Body of pancreas (tissue), 4 donors: Measurements from ENCODE around the gene UST. TPM values are rescaled to one million over a fixed set of nuclear protein-coding genes. Genes with fewer than 3 reads are reported as not detected.
"Not testable (repeated sequence)": the region's sequence is repeated elsewhere in the genome, so short reads cannot be mapped to it uniquely, and the experiment has no call there.

Experiments used
- ATAC-seq: fragments of 150-250 bp; one replicate; pipeline ENCODE4 v1.9.1; 2016
- DNase-seq, 4 donors: peaks; one replicate each; pipeline ENCODE4 v3.0.0-alpha.2; 2019
- H3K27ac ChIP-seq, 4 donors: fragments of 200-600 bp; sonication (generic); 1 replicate in 3 of 4; 2 replicates in 1 of 4; pipeline versions ENCODE4 v1.5.1 to v1.6.1; 2016 to 2019; ENCODE audit warnings: mild to moderate bottlenecking in 1 of 4, mixed read lengths in 1 of 4, moderate library complexity in 1 of 4
- H3K27me3 ChIP-seq, 2 donors: fragments of 200-600 bp; sonication (generic); one replicate each; pipeline ENCODE4 v1.6.0; 2016; ENCODE audit warnings: mild to moderate bottlenecking in 1 of 2
- H3K36me3 ChIP-seq, 2 donors: fragments of 200-600 bp; sonication (generic); replicated peaks in 1 of 2; 2 replicates each; pipeline ENCODE4 v1.5.1; 2016; ENCODE audit warnings: low read depth in 2 of 2; ENCODE audit not compliant: insufficient read depth in 1 of 2
- H3K4me1 ChIP-seq: fragments of 200-600 bp; sonication (generic); one replicate; pipeline ENCODE4 v1.6.0; 2016
- H3K4me3 ChIP-seq, 2 donors: fragments of 200-600 bp; sonication (generic); 1 replicate in 1 of 2; 2 replicates in 1 of 2; pipeline ENCODE4 v1.5.1; 2016 to 2019
- H3K9me3 ChIP-seq, 3 donors: fragments of 200-600 bp; sonication (generic); 1 replicate in 2 of 3; 2 replicates in 1 of 3; pipeline ENCODE4 v1.5.1; 2016
- POLR2A ChIP-seq, 3 donors: fragments of 450-650 bp; IDR thresholded peaks; one replicate each; pipeline ENCODE4 v1.6.1; 2016; ENCODE audit warnings: antibody characterized with exemption in 3 of 3, mild to moderate bottlenecking in 2 of 3
- WGBS, 2 donors: methylation state at CpG; one replicate each; pipeline ENCODE4 v1.1.5; 2017; 5-methylcytosine and 5-hydroxymethylcytosine counted together
- intact Hi-C: fragments of 100-400 bp; cut with DNase I; formaldehyde crosslinking; loops from one replicate; pipeline ENCODE4 v1.15.1; 2023
- total RNA-seq, 2 donors: library from RNA; depleted of rRNA; stranded (reverse); fragments of >200 nt; gene quantifications; one replicate each; pipeline ENCODE4 v1.1.0, GENCODE V29; 2016
- TF ChIP-seq, protein P1 (sequence below), 7 experiments: fragments of 450-650 bp in 4 of 7; fragments of 200-600 bp in 3 of 7; sonication (generic) in 3 of 7; IDR thresholded peaks; one replicate each; pipeline ENCODE4 v1.5.1; 2016 to 2019; ENCODE audit warnings: antibody characterized with exemption in 7 of 7

The UST gene
- total RNA-seq, 2 donors from 2014 or later = 11.4 to 28.3 TPM

DNA sequence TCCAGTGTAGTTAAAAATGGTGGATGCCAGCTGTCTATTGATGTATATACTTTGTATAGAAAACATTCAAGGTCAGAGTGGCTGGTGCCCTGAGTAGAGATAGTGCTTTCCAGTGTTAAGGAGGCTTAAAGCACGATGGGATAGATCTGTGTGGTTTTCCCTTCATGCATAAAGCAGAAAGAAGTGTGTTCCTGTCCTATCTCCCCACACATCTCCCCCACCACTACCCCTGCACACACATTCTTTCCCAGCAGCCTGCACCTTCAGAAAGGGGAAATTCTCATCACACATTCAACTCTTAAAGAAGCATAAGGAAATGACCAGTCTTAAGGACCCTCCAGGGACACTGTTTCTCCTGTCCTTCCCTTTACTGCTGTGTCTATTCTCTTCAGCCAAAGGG lies 349.0 kb downstream of the UST start:
- Histone ChIP-seq H3K27ac (no peak overlapping the region), H3K27me3 (no peaks in the 10 kb centered on the region), H3K4me1 (peaks cover 14% of the 10 kb centered on the region), H3K4me3 (no peak overlapping the region), H3K9me3 (no peaks in the 10 kb centered on the region), H3K36me3 (no peaks in the 10 kb centered on the region)
- ATAC-seq = no peak
- intact Hi-C loops = no loop called here
- TF ChIP-seq POLR2A (IDR thresholded peaks at IDR 0.05) = no peak
- TF ChIP-seq, protein P1, sequence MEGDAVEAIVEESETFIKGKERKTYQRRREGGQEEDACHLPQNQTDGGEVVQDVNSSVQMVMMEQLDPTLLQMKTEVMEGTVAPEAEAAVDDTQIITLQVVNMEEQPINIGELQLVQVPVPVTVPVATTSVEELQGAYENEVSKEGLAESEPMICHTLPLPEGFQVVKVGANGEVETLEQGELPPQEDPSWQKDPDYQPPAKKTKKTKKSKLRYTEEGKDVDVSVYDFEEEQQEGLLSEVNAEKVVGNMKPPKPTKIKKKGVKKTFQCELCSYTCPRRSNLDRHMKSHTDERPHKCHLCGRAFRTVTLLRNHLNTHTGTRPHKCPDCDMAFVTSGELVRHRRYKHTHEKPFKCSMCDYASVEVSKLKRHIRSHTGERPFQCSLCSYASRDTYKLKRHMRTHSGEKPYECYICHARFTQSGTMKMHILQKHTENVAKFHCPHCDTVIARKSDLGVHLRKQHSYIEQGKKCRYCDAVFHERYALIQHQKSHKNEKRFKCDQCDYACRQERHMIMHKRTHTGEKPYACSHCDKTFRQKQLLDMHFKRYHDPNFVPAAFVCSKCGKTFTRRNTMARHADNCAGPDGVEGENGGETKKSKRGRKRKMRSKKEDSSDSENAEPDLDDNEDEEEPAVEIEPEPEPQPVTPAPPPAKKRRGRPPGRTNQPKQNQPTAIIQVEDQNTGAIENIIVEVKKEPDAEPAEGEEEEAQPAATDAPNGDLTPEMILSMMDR (IDR thresholded peaks at IDR 0.05) = no peak
- WGBS, 2 donors = 13 to 42% methylated on average over 1 of the region's 1 CpG
- DNase-seq = no peak

DNA sequence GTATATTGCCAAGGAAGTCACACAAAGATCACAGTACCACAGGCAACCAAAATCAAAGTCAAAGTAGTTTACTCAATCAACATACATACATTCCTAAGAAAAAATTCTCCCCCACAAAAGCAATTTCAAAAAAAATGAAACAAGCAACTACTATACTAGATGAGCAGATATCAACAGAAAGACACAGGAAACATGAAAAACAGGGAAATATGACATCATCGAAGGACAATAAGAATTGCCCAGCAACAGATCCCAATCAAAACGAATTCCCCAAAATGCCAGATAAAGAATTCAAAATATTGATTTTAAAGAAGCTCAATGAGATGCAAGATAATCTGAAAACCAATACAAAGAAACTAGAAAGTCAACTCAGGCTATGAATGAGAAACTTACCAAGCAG lies 351.0 kb downstream of the UST start:
- Histone ChIP-seq H3K36me3 (no peaks in the 10 kb centered on the region), H3K4me1 (peaks cover 14% of the 10 kb centered on the region), H3K27me3 (no peaks in the 10 kb centered on the region), H3K4me3 (no peak overlapping the region), H3K9me3 (no peaks in the 10 kb centered on the region), H3K27ac (no peak overlapping the region)
- DNase-seq = no peak
- WGBS, 2 donors = 63 to 66% methylated on average over 2 of the region's 2 CpGs
- no peak for ATAC-seq
- TF ChIP-seq, protein P1 (IDR thresholded peaks at IDR 0.05) = no peak
- TF ChIP-seq POLR2A (IDR thresholded peaks at IDR 0.05) = no peak
- intact Hi-C loops = no loop called here

DNA sequence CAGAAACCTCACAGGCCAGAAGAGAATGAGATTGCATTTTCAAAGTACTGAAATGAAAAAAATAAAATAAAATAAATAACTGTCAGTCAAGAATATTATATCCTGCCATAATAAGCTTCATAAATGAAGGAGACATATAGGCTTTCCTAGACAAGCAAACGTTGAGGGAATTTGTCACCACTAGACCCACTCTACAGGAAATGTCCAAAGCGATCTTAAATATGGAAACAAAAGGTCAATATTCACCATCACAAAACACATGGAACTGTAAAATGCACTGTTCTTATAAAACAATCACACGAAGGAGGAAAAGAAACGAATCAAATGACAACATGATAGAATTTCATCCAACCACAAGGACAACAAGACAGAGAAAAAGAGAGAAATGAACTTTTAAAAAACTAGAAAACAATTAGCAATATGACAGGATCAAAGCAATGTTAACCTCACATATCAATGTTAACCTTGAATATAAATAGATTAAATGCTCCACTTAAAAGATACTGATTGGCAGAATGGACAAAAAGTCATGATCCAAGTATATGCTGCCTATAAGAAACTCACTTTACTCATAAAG lies 352.0 kb downstream of the UST start:
- H3K4me1 ChIP-seq = peaks cover 11% of the 10 kb centered on the region
- 85 to 88% methylated on average over 4 of the region's 4 CpGs for WGBS, 2 donors
- H3K4me3 ChIP-seq = no peak overlapping the region
- H3K36me3 ChIP-seq = no peaks in the 10 kb centered on the region
- TF ChIP-seq, protein P1 (IDR thresholded peaks at IDR 0.05) = no peak
- no peak for TF ChIP-seq POLR2A (IDR thresholded peaks at IDR 0.05)
- intact Hi-C loops = no loop called here
- no peak overlapping the region for H3K27ac ChIP-seq
- DNase-seq (no peak), ATAC-seq (no peak)
- H3K9me3 ChIP-seq = no peaks in the 10 kb centered on the region
- H3K27me3 ChIP-seq = no peaks in the 10 kb centered on the region

DNA sequence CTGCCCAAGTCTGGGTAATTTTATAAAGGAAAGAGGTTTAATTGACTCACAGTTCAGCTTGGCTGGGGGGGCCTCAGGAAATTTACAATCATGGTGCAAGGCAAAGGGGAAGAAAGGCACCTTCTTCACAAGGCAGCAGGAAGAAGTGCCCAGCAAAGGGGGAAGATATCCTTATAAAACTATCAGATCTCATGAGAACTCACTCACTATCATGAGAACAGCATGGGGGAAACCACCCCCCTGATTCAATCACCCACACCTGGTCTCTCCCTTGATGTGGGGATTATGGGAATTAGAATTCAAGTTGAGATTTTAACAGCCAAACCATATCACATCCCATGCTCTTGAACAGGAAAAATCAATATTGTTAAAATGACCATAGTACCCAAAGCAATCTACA lies 355.5 kb downstream of the UST start:
- Histone ChIP-seq H3K36me3 (no peaks in the 10 kb centered on the region), H3K9me3 (no peaks in the 10 kb centered on the region), H3K4me3 (no peak overlapping the region), H3K27ac (no peak overlapping the region), H3K27me3 (no peaks in the 10 kb centered on the region), H3K4me1 (no peaks in the 10 kb centered on the region)
- TF ChIP-seq, protein P1 (IDR thresholded peaks at IDR 0.05) = no peak
- TF ChIP-seq POLR2A (IDR thresholded peaks at IDR 0.05) = no peak
- ATAC-seq (no peak), DNase-seq (no peak)
- intact Hi-C loops = no loop called here

DNA sequence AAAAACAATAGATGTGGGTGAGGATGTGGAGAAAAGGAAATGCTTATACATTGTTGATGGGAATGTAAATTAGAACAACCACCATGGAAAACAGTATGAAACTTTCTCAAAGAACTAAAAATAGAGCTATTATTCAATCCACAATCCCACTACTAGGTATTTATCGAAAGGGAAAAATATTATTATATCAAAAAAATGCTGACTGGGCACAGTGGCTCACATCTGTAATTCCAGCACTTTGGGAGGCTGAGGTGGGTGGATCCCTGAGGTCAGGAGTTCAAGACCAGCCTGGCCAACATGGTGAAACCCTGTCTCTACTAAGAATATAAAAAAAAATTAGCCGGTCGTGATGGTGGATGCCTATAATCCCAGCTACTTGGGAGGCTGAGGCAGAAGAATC lies 357.1 kb downstream of the UST start:
- H3K4me3 ChIP-seq, H3K4me1 ChIP-seq, H3K27ac ChIP-seq, DNase-seq, ATAC-seq, intact Hi-C loops, H3K36me3 ChIP-seq, H3K9me3 ChIP-seq, H3K27me3 ChIP-seq: not testable (repeated sequence)
- WGBS, 2 donors = 89 to 92% methylated on average over 3 of the region's 3 CpGs
